ENCODE data around the gene METTL3. TPM values are rescaled to one million over a fixed set of nuclear protein-coding genes. Genes with fewer than 3 reads are reported as not detected.

Gene METTL3
- total and polyA plus RNA-seq, 2 of the 13 experiments (the other 11 are each of a cell fraction or from before 2014, with no cell fraction given) = 123 to 130 TPM

DNA sequence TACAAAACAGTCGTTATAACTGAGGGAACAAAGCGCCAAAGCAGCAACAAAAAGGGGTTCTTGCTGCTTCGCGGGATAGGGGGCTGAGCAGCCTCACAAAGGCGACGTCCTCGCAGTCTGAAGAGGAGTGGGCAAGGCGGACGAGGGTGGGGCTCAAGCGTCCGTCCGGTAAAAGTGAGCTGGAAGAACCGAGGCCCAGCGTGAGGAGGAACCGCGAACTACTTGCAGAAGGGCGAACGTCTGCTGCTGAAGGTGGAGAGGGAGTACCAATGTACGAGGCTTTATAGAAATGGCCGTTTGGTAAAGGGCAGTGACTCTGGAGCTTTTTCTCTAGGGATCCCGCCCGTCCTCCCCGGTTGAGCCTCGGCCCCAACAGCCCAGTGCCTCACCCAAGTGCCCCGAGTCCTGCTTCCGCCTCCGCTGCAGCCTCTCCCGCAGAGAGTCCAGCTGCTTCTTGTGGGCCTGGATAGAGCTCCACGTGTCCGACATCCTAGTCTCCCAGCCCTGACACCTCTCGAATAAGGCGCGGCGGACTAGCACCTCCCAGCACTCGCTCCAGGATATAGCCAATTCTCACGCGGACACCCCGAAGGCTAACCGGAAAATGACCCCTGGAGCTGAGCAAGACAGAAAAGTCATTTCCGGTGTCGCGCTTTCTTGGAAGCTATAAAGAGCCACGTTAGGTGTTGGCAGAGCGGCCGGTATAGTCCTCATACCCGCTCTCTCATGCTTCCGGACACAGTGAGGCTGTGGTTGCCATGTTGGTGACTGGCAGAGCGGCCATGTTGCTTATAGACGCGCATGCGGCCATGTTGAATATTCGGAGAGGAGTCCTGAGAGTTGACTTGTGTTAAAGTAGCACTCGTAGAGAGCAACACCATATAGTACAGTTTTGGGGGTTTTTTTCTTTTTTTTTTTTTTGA, at the start of gene METTL3 (continued):
- TF ChIP-seq, protein P1, sequence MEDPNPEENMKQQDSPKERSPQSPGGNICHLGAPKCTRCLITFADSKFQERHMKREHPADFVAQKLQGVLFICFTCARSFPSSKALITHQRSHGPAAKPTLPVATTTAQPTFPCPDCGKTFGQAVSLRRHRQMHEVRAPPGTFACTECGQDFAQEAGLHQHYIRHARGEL (CRISPR knock-in tag; IDR thresholded peaks at IDR 0.05) = peak; percentile 86; the same call in 1 of the 2 replicates
- TF ChIP-seq, protein P2, sequence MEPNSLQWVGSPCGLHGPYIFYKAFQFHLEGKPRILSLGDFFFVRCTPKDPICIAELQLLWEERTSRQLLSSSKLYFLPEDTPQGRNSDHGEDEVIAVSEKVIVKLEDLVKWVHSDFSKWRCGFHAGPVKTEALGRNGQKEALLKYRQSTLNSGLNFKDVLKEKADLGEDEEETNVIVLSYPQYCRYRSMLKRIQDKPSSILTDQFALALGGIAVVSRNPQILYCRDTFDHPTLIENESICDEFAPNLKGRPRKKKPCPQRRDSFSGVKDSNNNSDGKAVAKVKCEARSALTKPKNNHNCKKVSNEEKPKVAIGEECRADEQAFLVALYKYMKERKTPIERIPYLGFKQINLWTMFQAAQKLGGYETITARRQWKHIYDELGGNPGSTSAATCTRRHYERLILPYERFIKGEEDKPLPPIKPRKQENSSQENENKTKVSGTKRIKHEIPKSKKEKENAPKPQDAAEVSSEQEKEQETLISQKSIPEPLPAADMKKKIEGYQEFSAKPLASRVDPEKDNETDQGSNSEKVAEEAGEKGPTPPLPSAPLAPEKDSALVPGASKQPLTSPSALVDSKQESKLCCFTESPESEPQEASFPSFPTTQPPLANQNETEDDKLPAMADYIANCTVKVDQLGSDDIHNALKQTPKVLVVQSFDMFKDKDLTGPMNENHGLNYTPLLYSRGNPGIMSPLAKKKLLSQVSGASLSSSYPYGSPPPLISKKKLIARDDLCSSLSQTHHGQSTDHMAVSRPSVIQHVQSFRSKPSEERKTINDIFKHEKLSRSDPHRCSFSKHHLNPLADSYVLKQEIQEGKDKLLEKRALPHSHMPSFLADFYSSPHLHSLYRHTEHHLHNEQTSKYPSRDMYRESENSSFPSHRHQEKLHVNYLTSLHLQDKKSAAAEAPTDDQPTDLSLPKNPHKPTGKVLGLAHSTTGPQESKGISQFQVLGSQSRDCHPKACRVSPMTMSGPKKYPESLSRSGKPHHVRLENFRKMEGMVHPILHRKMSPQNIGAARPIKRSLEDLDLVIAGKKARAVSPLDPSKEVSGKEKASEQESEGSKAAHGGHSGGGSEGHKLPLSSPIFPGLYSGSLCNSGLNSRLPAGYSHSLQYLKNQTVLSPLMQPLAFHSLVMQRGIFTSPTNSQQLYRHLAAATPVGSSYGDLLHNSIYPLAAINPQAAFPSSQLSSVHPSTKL (CRISPR knock-in tag; IDR thresholded peaks at IDR 0.05) = peak; percentile 70; the same call in 1 of the 2 replicates
- TF ChIP-seq PPARG (CRISPR knock-in tag; conservative IDR thresholded peaks at IDR 0.05) (peak; percentile 61; the same call in 1 of the 2 replicates), ASH2L (IDR thresholded peaks at IDR 0.05; ENCODE audit: insufficient read length, low read depth, low read length) (peak; percentile 90), ZEB1 (IDR thresholded peaks at IDR 0.05; ENCODE audit: insufficient replicate concordance, low read depth) (peak; percentile 52), KLF15 (CRISPR knock-in tag; IDR thresholded peaks at IDR 0.05; ENCODE audit: borderline replicate concordance) (0 out of 2 replicates have a peak, but pooled peaks have one; percentile 34), ZNF510 (CRISPR knock-in tag; IDR thresholded peaks at IDR 0.05; ENCODE audit: low read depth) (no peak), ZKSCAN1 (IDR thresholded peaks at IDR 0.05; ENCODE audit: low read length) (no peak), ZNF354B (CRISPR knock-in tag; IDR thresholded peaks at IDR 0.05) (0 out of 2 replicates have a peak, but pooled peaks have one; percentile 16), ARNT (IDR thresholded peaks at IDR 0.05) (no peak), ERF (CRISPR knock-in tag; IDR thresholded peaks at IDR 0.05) (peak; percentile 92), RXRB (CRISPR knock-in tag; IDR thresholded peaks at IDR 0.05; ENCODE audit: borderline replicate concordance) (peak; percentile 85), KLF9 (CRISPR knock-in tag; IDR thresholded peaks at IDR 0.05; ENCODE audit: low read depth) (peak; percentile 64), KLF11 (CRISPR knock-in tag; IDR thresholded peaks at IDR 0.05) (peak; percentile 85; the same call in 1 of the 2 replicates)
- TF ChIP-seq, protein P3, sequence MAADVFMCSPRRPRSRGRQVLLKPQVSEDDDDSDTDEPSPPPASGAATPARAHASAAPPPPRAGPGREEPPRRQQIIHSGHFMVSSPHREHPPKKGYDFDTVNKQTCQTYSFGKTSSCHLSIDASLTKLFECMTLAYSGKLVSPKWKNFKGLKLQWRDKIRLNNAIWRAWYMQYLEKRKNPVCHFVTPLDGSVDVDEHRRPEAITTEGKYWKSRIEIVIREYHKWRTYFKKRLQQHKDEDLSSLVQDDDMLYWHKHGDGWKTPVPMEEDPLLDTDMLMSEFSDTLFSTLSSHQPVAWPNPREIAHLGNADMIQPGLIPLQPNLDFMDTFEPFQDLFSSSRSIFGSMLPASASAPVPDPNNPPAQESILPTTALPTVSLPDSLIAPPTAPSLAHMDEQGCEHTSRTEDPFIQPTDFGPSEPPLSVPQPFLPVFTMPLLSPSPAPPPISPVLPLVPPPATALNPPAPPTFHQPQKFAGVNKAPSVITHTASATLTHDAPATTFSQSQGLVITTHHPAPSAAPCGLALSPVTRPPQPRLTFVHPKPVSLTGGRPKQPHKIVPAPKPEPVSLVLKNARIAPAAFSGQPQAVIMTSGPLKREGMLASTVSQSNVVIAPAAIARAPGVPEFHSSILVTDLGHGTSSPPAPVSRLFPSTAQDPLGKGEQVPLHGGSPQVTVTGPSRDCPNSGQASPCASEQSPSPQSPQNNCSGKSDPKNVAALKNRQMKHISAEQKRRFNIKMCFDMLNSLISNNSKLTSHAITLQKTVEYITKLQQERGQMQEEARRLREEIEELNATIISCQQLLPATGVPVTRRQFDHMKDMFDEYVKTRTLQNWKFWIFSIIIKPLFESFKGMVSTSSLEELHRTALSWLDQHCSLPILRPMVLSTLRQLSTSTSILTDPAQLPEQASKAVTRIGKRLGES (CRISPR knock-in tag; IDR thresholded peaks at IDR 0.05; ENCODE audit: borderline replicate concordance) = no peak; the same call in 1 of the 2 replicates
- TF ChIP-seq, protein P4, sequence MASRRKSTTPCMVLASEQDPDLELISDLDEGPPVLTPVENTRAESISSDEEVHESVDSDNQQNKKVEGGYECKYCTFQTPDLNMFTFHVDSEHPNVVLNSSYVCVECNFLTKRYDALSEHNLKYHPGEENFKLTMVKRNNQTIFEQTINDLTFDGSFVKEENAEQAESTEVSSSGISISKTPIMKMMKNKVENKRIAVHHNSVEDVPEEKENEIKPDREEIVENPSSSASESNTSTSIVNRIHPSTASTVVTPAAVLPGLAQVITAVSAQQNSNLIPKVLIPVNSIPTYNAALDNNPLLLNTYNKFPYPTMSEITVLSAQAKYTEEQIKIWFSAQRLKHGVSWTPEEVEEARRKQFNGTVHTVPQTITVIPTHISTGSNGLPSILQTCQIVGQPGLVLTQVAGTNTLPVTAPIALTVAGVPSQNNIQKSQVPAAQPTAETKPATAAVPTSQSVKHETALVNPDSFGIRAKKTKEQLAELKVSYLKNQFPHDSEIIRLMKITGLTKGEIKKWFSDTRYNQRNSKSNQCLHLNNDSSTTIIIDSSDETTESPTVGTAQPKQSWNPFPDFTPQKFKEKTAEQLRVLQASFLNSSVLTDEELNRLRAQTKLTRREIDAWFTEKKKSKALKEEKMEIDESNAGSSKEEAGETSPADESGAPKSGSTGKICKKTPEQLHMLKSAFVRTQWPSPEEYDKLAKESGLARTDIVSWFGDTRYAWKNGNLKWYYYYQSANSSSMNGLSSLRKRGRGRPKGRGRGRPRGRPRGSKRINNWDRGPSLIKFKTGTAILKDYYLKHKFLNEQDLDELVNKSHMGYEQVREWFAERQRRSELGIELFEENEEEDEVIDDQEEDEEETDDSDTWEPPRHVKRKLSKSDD (CRISPR knock-in tag; IDR thresholded peaks at IDR 0.05; ENCODE audit: low read depth) = peak; percentile 99
- TF ChIP-seq, protein P5, sequence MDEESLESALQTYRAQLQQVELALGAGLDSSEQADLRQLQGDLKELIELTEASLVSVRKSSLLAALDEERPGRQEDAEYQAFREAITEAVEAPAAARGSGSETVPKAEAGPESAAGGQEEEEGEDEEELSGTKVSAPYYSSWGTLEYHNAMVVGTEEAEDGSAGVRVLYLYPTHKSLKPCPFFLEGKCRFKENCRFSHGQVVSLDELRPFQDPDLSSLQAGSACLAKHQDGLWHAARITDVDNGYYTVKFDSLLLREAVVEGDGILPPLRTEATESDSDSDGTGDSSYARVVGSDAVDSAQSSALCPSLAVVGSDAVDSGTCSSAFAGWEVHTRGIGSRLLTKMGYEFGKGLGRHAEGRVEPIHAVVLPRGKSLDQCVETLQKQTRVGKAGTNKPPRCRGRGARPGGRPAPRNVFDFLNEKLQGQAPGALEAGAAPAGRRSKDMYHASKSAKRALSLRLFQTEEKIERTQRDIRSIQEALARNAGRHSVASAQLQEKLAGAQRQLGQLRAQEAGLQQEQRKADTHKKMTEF (CRISPR knock-in tag; IDR thresholded peaks at IDR 0.05) = peak; percentile 99
